Activated CD4-positive, CD25-positive, alpha-beta regulatory T cell treated with anti-CD3 and anti-CD28 coated beads, Interleukin-2, amount 50 U/mL, for 16 hours (primary cell): ENCODE measurements around the gene IGFL4.

Experiments
- DNase-seq: peaks from one replicate; pipeline ENCODE4 v3.0.0-alpha.2; 2020; ENCODE audit warnings: low read depth, low spot score

Gene IGFL4

DNA sequence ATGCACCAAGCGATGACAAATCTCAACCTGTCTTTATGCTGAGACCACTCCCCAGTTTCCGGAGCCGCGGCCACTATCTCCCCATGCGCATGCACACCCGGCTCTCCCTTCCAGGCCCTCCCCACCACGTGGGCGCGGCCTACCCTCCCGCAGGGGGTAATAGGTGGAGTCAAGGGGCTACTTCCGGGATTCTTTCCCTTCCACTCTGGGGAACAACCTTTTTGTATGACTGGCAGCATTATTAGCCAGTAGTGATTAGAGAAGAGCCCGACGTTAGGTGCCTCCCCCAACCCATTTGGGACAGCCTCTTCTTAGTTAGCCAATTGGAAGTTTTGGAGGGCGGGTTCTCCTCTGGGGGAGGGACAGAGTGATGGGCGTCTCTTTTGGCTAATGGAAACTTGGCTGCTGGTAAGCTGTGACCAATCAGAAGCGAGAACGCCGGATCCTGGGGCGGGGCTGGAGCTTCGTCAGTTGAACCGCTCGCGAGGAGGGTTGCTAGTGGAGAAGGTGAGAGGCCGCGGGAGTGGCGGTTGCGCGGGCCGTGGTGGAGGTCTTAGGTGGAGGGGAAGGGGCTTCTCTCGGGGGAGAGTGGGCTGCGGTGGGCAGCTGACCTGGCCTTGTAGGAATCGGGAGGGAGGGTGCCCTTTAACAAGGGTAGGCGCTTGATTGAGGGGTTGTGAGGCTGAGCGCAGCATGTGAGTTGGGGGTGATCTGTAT is 45.6 kb downstream of the IGFL4 start, which contains the start of gene CCDC61:
Gene CCDC61, plus strand, starts transcription at position 470 of the 717 bp plus-strand sequence. CDS start 7,552 bp downstream, outside the sequence.
- peak; percentile 93 for DNase-seq

DNA sequence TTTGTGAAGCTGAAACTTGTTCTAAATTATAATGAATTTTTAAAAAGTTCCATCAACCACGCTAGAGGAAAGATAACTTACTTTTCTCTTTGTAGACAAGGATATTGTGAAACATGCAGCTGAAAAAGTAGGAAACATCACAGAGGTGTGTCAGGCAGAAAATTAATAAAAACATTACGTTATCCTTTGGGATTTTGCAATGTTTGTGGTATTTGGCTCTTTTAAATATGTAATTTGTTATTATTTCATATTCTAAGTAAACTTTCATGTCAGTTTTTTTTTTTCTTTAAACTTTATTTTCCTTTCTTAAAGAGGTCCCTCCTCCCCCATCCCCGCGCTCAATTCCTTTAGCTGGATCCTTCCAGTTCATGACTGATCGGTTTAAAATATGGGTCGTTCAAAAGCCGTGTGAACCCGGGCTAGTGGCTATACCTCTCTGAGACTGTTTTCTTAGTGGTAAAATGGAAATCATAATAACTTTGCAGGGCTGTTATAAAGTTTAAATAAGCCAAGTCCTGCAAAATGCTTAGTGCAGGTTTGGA is 46.3 kb downstream of the IGFL4 start:
- DNase-seq: no peak

DNA sequence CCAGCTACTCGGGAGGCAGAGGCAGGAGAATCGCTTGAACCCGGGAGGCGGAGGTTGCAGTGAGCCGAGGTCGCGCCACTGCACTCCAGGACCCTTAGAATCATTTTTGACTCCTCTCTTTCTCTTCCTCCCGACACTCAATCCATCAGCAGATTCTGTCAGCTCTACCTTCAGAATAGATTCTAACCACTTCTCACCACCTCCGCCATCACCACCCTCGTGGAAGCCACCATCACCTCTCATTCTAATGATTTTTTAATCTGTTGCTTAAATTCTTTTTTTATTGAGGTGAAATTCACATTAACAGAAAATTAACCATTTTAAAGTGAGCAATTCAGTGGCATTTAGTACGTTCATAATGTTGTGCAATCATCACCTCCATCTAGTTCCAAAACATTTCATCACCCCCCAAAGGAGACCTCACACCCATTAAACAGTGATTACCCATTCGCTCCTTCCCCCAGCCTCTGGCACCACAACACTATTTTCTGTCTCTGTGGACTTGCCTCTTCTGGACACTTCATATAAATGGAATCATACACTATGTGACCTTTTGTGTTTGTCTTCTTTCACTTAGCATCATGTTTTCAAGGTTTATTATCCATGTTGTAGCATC is 50.6 kb downstream of the IGFL4 start:
- no peak for DNase-seq
